Upper lobe of right lung (tissue), 1 donor: ENCODE data around the gene RNF40. TPM values are rescaled to one million over a fixed set of nuclear protein-coding genes. Genes with fewer than 3 reads are reported as not detected.
A peak's percentile ranks its signal among the peaks of the same experiment; 100 is the strongest.

Experiments
- ATAC-seq: fragments of 200-7000 bp; cut with Tn5 transposase; one replicate; pipeline ENCODE4 v1.9.1; 2020; ENCODE audit warnings: mild to moderate bottlenecking, moderate library complexity
- DNase-seq: peaks from one replicate; pipeline ENCODE4 v3.0.0-alpha.2; 2020
- H3K27ac ChIP-seq: fragments of 200-600 bp; one replicate; pipeline ENCODE4 v1.8.0; 2022
- H3K27me3 ChIP-seq: fragments of 200-600 bp; one replicate; pipeline ENCODE4 v1.8.0; 2022; ENCODE audit warnings: mild to moderate bottlenecking
- H3K36me3 ChIP-seq: fragments of 200-600 bp; one replicate; pipeline ENCODE4 v1.8.0; 2022
- H3K4me1 ChIP-seq: fragments of 200-600 bp; one replicate; pipeline ENCODE4 v1.8.0; 2022
- H3K4me3 ChIP-seq: fragments of 200-600 bp; one replicate; pipeline ENCODE4 v1.8.0; 2022; ENCODE audit warnings: mild to moderate bottlenecking
- H3K9me3 ChIP-seq: fragments of 200-600 bp; one replicate; pipeline ENCODE4 v1.8.0; 2022
- CTCF ChIP-seq: fragments of 200-600 bp; IDR thresholded peaks from one replicate; pipeline ENCODE4 v1.8.0; 2022; ENCODE audit warnings: antibody characterized with exemption
- intact Hi-C: fragments of 100-400 bp; cut with DNase I; formaldehyde crosslinking; loops from one replicate; pipeline ENCODE4 v1.11.0; 2022
- total RNA-seq: library from RNA; stranded (reverse); fragmentation: NEBNext Ultra II Directional; extraction: Animal tissue kit (Norgen Biotek cat#: 25700); gene quantifications from one replicate; pipeline ENCODE4 v1.2.1, GENCODE V29; 2021
- donor health status: DM: no; HTN: yes; CAD: no; lungs with severe emphysema.

RNF40 gene
- total RNA-seq, 1 donor from 2014 or later: 93.6 TPM

- peaks cover 99% of the 10 kb centered on the region for H3K36me3 ChIP-seq
- H3K27ac ChIP-seq: no peak overlapping the region
- H3K27me3 ChIP-seq: no peaks in the 10 kb centered on the region
- no peak overlapping the region for H3K4me3 ChIP-seq
- H3K9me3 ChIP-seq: no peaks in the 10 kb centered on the region
- intact Hi-C loops: no loop called here
- no peak for TF ChIP-seq CTCF
- H3K4me1 ChIP-seq: no peaks in the 10 kb centered on the region
- DNase-seq: no peak
- no peak for ATAC-seq
Measured at GRCh38 chr16:30725418-30725792, 36.7 kb upstream of the RNF40 start.

GRCh38 chr16:30728321-30728720 lies 33.8 kb upstream of the RNF40 start:
- peaks cover 99% of the 10 kb centered on the region for H3K36me3 ChIP-seq
- ATAC-seq (no peak), DNase-seq (no peak)
- no peaks in the 10 kb centered on the region for H3K9me3 ChIP-seq
- H3K27ac ChIP-seq: no peak overlapping the region
- H3K27me3 ChIP-seq: no peaks in the 10 kb centered on the region
- TF ChIP-seq CTCF: no peak
- no peak overlapping the region for H3K4me3 ChIP-seq
- intact Hi-C loops: no loop called here
- H3K4me1 ChIP-seq: no peaks in the 10 kb centered on the region

GRCh38 chr16:30728899-30729672 lies 33.0 kb upstream of the RNF40 start:
- DNase-seq (no peak), ATAC-seq (peak; percentile 64)
- Histone ChIP-seq H3K4me3 (no peak overlapping the region), H3K36me3 (peaks cover 99% of the 10 kb centered on the region), H3K4me1 (no peaks in the 10 kb centered on the region), H3K27ac (no peak overlapping the region), H3K27me3 (no peaks in the 10 kb centered on the region), H3K9me3 (no peaks in the 10 kb centered on the region)
- intact Hi-C loops: no loop called here
- no peak for TF ChIP-seq CTCF

GRCh38 chr16:30731411-30731810 lies 30.7 kb upstream of the RNF40 start:
- Histone ChIP-seq H3K27ac (no peak overlapping the region), H3K9me3 (no peaks in the 10 kb centered on the region), H3K36me3 (peaks cover 98% of the 10 kb centered on the region), H3K27me3 (no peaks in the 10 kb centered on the region), H3K4me3 (no peak overlapping the region), H3K4me1 (no peaks in the 10 kb centered on the region)
- ATAC-seq: no peak
- DNase-seq: no peak
- intact Hi-C loops: no loop called here
- no peak for TF ChIP-seq CTCF

GRCh38 chr16:30736995-30737793 lies 24.9 kb upstream of the RNF40 start:
- Histone ChIP-seq H3K9me3 (no peaks in the 10 kb centered on the region), H3K4me3 (no peak overlapping the region), H3K4me1 (peaks cover 15% of the 10 kb centered on the region), H3K27ac (no peak overlapping the region), H3K36me3 (peaks cover 78% of the 10 kb centered on the region), H3K27me3 (no peaks in the 10 kb centered on the region)
- no peak for DNase-seq
- no peak for TF ChIP-seq CTCF
- intact Hi-C loops: no loop called here
- no peak for ATAC-seq
